Astrocyte of the spinal cord (primary cell): ENCODE data around the gene ITPKB.

Experiments used
- DNase-seq: peaks from one replicate; pipeline ENCODE4 v3.0.0; 2011; ENCODE audit warnings: low read depth, low spot score
- H3K4me3 ChIP-seq: 2 replicates; pipeline ENCODE4 v1.5.1; 2011; ENCODE audit warnings: low read depth, mild to moderate bottlenecking, low read length, moderate library complexity
- CTCF ChIP-seq: IDR thresholded peaks from 2 replicates; pipeline ENCODE4 v1.5.1; 2012; ENCODE audit warnings: low read depth, mild to moderate bottlenecking, low read length, inconsistent platforms
- in situ Hi-C: cut with HindIII; loops from 2 replicates; pipeline ENCODE4 v1.10.0; 2017; ENCODE audit warnings: low sequenced_read_pairs

ITPKB gene

GRCh38 chr1:226588484-226588883, 150.6 kb downstream of the ITPKB start:
- in situ Hi-C loops, result no loop called here
- no peak for DNase-seq
- no peak overlapping the region for H3K4me3 ChIP-seq
- TF ChIP-seq CTCF, result no peak

GRCh38 chr1:226586650-226587422, 152.2 kb downstream of the ITPKB start:
- in situ Hi-C loops, result no loop called here
- no peak overlapping the region for H3K4me3 ChIP-seq
- no peak for DNase-seq
- no peak for TF ChIP-seq CTCF

- in situ Hi-C loops, result no loop called here
- no peak overlapping the region for H3K4me3 ChIP-seq
- DNase-seq, result no peak
- no peak for TF ChIP-seq CTCF
These were observed 153.0 kb downstream of the ITPKB start for GRCh38 chr1:226586116-226586515.

GRCh38 chr1:226584164-226584563, 154.9 kb downstream of the ITPKB start:
- TF ChIP-seq CTCF, result no peak
- no peak for DNase-seq
- in situ Hi-C loops, result no loop called here
- H3K4me3 ChIP-seq, result no peak overlapping the region

GRCh38 chr1:226582966-226583365, 156.1 kb downstream of the ITPKB start:
- no peak for DNase-seq
- in situ Hi-C loops, result no loop called here
- TF ChIP-seq CTCF, result no peak
- H3K4me3 ChIP-seq, result no peak overlapping the region
